GM12878 (cell line): ENCODE data around the gene TH. TPM values are rescaled to one million over a fixed set of nuclear protein-coding genes. Genes with fewer than 3 reads are reported as not detected.

Experiments used
- ATAC-seq: fragments of 200-7000 bp; cut with Tn5 transposase; 3 replicates; pipeline ENCODE4 v1.9.1; 2020; ENCODE audit warnings: mild to moderate bottlenecking, moderate library complexity
- BruUV-seq: library from RNA; stranded (reverse); fragments of 400-500 nt; replicated peaks from 2 replicates; lab custom pipeline; 2021; lab: Mats Ljungman, UMichigan
- CTCF ChIA-PET: fragments of 300-600 bp; sonication (Branson Sonifier 250); formaldehyde crosslinking; extraction: SDS; loops from one replicate; lab custom pipeline; 2021; ENCODE audit warnings: inconsistent platforms; lab: Yijun Ruan, JAX
- POLR2A ChIA-PET: fragments of 350-600 bp; formaldehyde crosslinking; extraction: SDS; loops from one replicate; lab custom pipeline; 2021; ENCODE audit warnings: inconsistent platforms; lab: Charles Lee
- RAD21 ChIA-PET: fragments of 300-600 bp; sonication (Branson Sonifier 250); formaldehyde crosslinking; loops from one replicate; lab custom pipeline; 2023; ENCODE audit warnings: antibody characterized with exemption; ENCODE audit not compliant: unreplicated experiment; lab: Charles Lee
- SMC1A ChIA-PET: fragments of 300-600 bp; sonication (Branson Sonifier 250); formaldehyde crosslinking; loops from one replicate; lab custom pipeline; 2023; ENCODE audit not compliant: unreplicated experiment, uncharacterized antibody; lab: Charles Lee
- DNase-seq: peaks from one replicate; pipeline ENCODE4 v3.0.0-alpha.2; 2011; ENCODE audit warnings: low read depth, low spot score
- FAIRE-seq: peaks from 3 replicates; lab custom pipeline; 2011; peaks lifted over from hg19 to GRCh38; lab: Jason Lieb, UNC
- H2AFZ ChIP-seq: 2 replicates; pipeline ENCODE4 v1.6.0; 2011; ENCODE audit warnings: low read depth, low read length, control low read depth; ENCODE audit not compliant: control insufficient read depth
- H3K27ac ChIP-seq: 2 replicates; pipeline ENCODE4 v1.5.1; 2011; ENCODE audit warnings: control low read depth; ENCODE audit not compliant: control insufficient read depth, insufficient read depth
- H3K27me3 ChIP-seq, 2 experiments: replicated peaks in 1 of 2; 2 replicates each; pipeline versions ENCODE4 v1.6.0 to v1.6.1; 2011; ENCODE audit warnings: low read length in 1 of 2; ENCODE audit not compliant: control insufficient read depth in 2 of 2, insufficient read depth in 2 of 2
- H3K36me3 ChIP-seq, 2 experiments: 2 replicates each; pipeline ENCODE4 v1.5.1; 2011; ENCODE audit warnings: low read length in 1 of 2; ENCODE audit not compliant: control insufficient read depth in 2 of 2, insufficient read depth in 2 of 2
- H3K4me1 ChIP-seq: 2 replicates; pipeline ENCODE4 v1.6.1; 2011; ENCODE audit warnings: mild to moderate bottlenecking, low read length, moderate library complexity, mixed read lengths; ENCODE audit not compliant: control insufficient read depth, insufficient read depth
- H3K4me2 ChIP-seq: 2 replicates; pipeline ENCODE4 v1.6.0; 2011; ENCODE audit warnings: control low read depth; ENCODE audit not compliant: control insufficient read depth, insufficient read depth
- H3K4me3 ChIP-seq: fragments of 200-600 bp; sonication (generic); 2 replicates; pipeline ENCODE4 v1.5.1; 2016
- H3K79me2 ChIP-seq: 2 replicates; pipeline ENCODE4 v1.6.0; 2011; ENCODE audit warnings: low read length; ENCODE audit not compliant: control insufficient read depth, insufficient read depth
- H3K9ac ChIP-seq: 2 replicates; pipeline ENCODE4 v1.8.0; 2011; ENCODE audit warnings: low read length, control low read depth, mixed read lengths; ENCODE audit not compliant: control insufficient read depth, insufficient read depth
- H3K9me3 ChIP-seq: replicated peaks from 3 replicates; pipeline ENCODE4 v1.5.1; 2011; ENCODE audit warnings: mild to moderate bottlenecking, low read length; ENCODE audit not compliant: control insufficient read depth, insufficient read depth
- H4K20me1 ChIP-seq: 2 replicates; pipeline ENCODE4 v1.6.0; 2011; ENCODE audit not compliant: control insufficient read depth, insufficient read depth
- WRNIP1 ChIP-seq: IDR thresholded peaks from 2 replicates; pipeline ENCODE4 v1.6.1; 2011; ENCODE audit warnings: low read depth, low read length, improper control_type of control experiment, borderline replicate concordance
- ZNF24 ChIP-seq: fragments of 450-650 bp; IDR thresholded peaks from 2 replicates; pipeline ENCODE4 v1.6.1; 2017; ENCODE audit warnings: antibody characterized with exemption, mild to moderate bottlenecking
- WGBS: methylation state at CpG from one replicate; pipeline ENCODE4 v1.1.6; 2016; ENCODE audit warnings: low lambda C conversion rate; ENCODE audit not compliant: insufficient replicate concordance, insufficient coverage; ENCODE audit errors: missing lambda C conversion rate; 5-methylcytosine and 5-hydroxymethylcytosine counted together
- in situ Hi-C: fragments of 300-500 bp; cut with MboI; formaldehyde crosslinking; loops from 9 replicates; pipeline ENCODE4 v1.14.3; 2018; ENCODE audit warnings: mixed read lengths
- intact Hi-C: fragments of 100-400 bp; cut with micrococcal nuclease; formaldehyde crosslinking; loops from one replicate; pipeline ENCODE4 v1.14.2; 2022; ENCODE audit not compliant: unreplicated experiment
- polyA plus RNA-seq, 11 experiments: library from polyadenylated mRNA; depleted of rRNA in 4 of 11; unstranded in 6 of 11; stranded (reverse) in 5 of 11; fragments of >200 nt; fragmentation: Nextera tagmentation in 4 of 11; fragmentation: Illumina TruSeq in 1 of 11; extraction: Ambion mirVana in 4 of 11; extraction: Trizol in 1 of 11; gene quantifications; 1 replicate in 1 of 11; 2 replicates in 10 of 11; pipeline versions ENCODE4 v1.2.1 to v1.2.3, GENCODE V29; 2011 to 2016; ENCODE audit warnings: inconsistent platforms in 2 of 11, missing spikeins in 2 of 11, low read depth in 1 of 11
- total RNA-seq, 4 experiments: library from RNA; depleted of rRNA in 3 of 4; stranded (reverse); fragments of >200 nt in 3 of 4; fragmentation: Illumina TruSeq in 1 of 4; extraction: Trizol in 1 of 4; gene quantifications; 2 replicates each; pipeline versions ENCODE4 v1.2.1 to v1.2.3, GENCODE V29; 2013 to 2021
- TF ChIP-seq, protein P1 (sequence below): fragments of 450-650 bp; IDR thresholded peaks from 2 replicates; pipeline ENCODE4 v1.6.1; 2014; ENCODE audit warnings: mild to moderate bottlenecking
- TF ChIP-seq, protein P2 (sequence below): IDR thresholded peaks from 2 replicates; pipeline ENCODE4 v1.6.1; 2011; ENCODE audit warnings: borderline replicate concordance, low read depth, mild to moderate bottlenecking, moderate library complexity, low read length; ENCODE audit not compliant: insufficient read depth, poor library complexity, severe bottlenecking

Gene TH
- total and polyA plus RNA-seq, 10 of the 15 experiments (the other 5 are each of a cell fraction or from before 2014, with no cell fraction given) = not detected

DNA sequence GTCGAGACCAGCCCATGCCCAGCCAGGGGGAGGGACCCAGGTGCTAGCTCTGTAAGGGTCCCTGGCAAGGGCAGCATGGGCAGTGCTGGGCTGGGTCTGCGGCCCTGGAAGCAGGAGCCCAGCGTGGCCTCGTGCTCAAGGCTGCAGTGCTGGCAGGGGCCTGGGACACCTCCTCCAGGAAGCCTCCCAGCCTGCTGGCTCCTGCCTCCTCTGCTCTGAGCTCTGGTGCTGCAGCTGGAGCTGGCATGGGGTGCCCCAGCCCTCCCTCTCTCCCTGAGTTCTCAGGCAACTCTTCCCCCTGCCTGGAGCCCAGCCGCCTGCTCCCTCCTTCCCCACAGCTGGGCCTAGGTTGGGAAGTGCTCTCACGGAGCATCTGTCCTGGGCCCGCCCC is 17.4 kb downstream of the TH start:
- no peaks in the 10 kb centered on the region for H4K20me1 ChIP-seq
- 24% methylated on average over 7 of the region's 7 CpGs for WGBS
- H3K4me3 ChIP-seq = no peak overlapping the region
- intact Hi-C loops = no loop called here
- CTCF ChIA-PET = interaction anchor here (0.7 to 7.8 kb wide), 5 partner anchors 117 to 514 kb away, joined by 3 to 180 read pairs (median 5); no protein-coding TSS in a partner anchor
- FAIRE-seq (no peak), DNase-seq (no peak), ATAC-seq (no peak)
- POLR2A ChIA-PET = no interaction called here
- SMC1A ChIA-PET = interaction anchor here (1.3 kb wide), 1 partner anchor 118 kb away, joined by 3 read pairs; no protein-coding TSS in a partner anchor
- in situ Hi-C loops = loop anchor here (5.0 kb wide), 2 partner anchors 332 to 457 kb away; partner anchors contain the start of gene KRTAP5-6
- no peak overlapping the region for H2AFZ ChIP-seq
- no peaks in the 10 kb centered on the region for H3K9me3 ChIP-seq
- no peaks in the 10 kb centered on the region for H3K36me3 ChIP-seq
- no peak overlapping the region for H3K9ac ChIP-seq
- H3K79me2 ChIP-seq = no peaks in the 10 kb centered on the region
- no peak overlapping the region for H3K4me2 ChIP-seq
- H3K4me1 ChIP-seq = no peaks in the 10 kb centered on the region
- H3K27me3 ChIP-seq = no peaks in the 10 kb centered on the region; a peak in 1 of 4 replicates
- no peak overlapping the region for H3K27ac ChIP-seq
- RAD21 ChIA-PET = interaction anchor here (1.1 to 6.4 kb wide), 3 partner anchors 117 to 501 kb away, joined by 3 to 101 read pairs (median 6); no protein-coding TSS in a partner anchor
- no TSS peak for BruUV-seq
- TF ChIP-seq ZNF24 = no peak
- no peak for TF ChIP-seq WRNIP1
- TF ChIP-seq, protein P1, sequence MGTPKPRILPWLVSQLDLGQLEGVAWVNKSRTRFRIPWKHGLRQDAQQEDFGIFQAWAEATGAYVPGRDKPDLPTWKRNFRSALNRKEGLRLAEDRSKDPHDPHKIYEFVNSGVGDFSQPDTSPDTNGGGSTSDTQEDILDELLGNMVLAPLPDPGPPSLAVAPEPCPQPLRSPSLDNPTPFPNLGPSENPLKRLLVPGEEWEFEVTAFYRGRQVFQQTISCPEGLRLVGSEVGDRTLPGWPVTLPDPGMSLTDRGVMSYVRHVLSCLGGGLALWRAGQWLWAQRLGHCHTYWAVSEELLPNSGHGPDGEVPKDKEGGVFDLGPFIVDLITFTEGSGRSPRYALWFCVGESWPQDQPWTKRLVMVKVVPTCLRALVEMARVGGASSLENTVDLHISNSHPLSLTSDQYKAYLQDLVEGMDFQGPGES = no peak

DNA sequence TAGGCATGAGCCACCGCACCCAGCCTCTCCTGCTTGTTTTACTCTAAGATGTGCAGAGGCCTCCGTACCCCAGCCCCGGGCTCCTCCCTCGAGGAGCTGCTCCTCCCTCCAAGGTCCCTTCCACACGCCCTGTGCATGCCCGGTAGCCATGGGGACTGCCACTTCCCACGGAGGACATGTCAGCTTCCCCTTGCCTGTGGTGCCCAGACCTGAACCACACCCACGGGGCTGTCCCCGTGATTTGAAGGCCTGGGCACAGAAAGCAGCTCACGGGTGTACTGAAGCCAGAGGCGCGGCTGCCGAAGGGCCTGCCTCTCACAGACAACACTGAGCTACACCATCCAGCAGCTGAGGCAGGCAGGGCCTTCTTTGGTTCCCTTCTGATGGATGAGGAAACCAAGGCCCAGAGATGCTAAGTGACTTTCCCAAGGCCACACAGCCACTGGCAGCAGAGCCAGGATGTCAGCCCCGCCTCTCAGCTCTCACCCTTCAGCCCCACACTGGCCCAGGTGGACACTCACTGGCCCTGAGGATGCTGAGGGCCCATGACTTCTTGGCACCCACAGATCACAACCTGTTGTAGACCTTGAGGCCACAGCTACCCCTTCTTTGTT is 17.9 kb downstream of the TH start:
- no peak for ATAC-seq
- 29% methylated on average over 13 of the region's 14 CpGs for WGBS
- ChIA-PET RAD21 (interaction anchor here (1.1 to 6.4 kb wide), 3 partner anchors 117 to 501 kb away, joined by 3 to 101 read pairs (median 6); no protein-coding TSS in a partner anchor), CTCF (interaction anchor here (0.7 to 7.8 kb wide), 6 partner anchors 116 to 514 kb away, joined by 3 to 180 read pairs (median 5); no protein-coding TSS in a partner anchor), POLR2A (no interaction called here), SMC1A (interaction anchor here (1.3 kb wide), 1 partner anchor 117 kb away, joined by 3 read pairs; no protein-coding TSS in a partner anchor)
- Histone ChIP-seq H3K4me3 (no peak overlapping the region), H3K27me3 (no peaks in the 10 kb centered on the region; a peak in 1 of 4 replicates), H3K79me2 (no peaks in the 10 kb centered on the region), H4K20me1 (no peaks in the 10 kb centered on the region), H3K9me3 (no peaks in the 10 kb centered on the region), H3K36me3 (no peaks in the 10 kb centered on the region), H3K9ac (no peak overlapping the region), H3K4me2 (no peak overlapping the region), H3K4me1 (no peaks in the 10 kb centered on the region), H3K27ac (no peak overlapping the region), H2AFZ (no peak overlapping the region)
- intact Hi-C loops = no loop called here
- no peak for DNase-seq
- in situ Hi-C loops = loop anchor here (5.0 kb wide), 2 partner anchors 331 to 456 kb away; partner anchors contain the start of gene KRTAP5-6
- FAIRE-seq = no peak
- no TSS peak for BruUV-seq
- TF ChIP-seq, protein P2, sequence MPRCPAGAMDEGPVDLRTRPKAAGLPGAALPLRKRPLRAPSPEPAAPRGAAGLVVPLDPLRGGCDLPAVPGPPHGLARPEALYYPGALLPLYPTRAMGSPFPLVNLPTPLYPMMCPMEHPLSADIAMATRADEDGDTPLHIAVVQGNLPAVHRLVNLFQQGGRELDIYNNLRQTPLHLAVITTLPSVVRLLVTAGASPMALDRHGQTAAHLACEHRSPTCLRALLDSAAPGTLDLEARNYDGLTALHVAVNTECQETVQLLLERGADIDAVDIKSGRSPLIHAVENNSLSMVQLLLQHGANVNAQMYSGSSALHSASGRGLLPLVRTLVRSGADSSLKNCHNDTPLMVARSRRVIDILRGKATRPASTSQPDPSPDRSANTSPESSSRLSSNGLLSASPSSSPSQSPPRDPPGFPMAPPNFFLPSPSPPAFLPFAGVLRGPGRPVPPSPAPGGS = no peak
